IMR-90 (cell line): ENCODE measurements around the gene RNF186. TPM values are rescaled to one million over a fixed set of nuclear protein-coding genes. Genes with fewer than 3 reads are reported as not detected.

Experiments used
- ATAC-seq: fragments of 200-7000 bp; cut with Tn5 transposase; 2 replicates; pipeline ENCODE4 v1.9.1; 2020; ENCODE audit warnings: low read depth, mild to moderate bottlenecking, moderate library complexity
- BruUV-seq: library from RNA; stranded (reverse); fragments of 400-500 nt; replicated peaks from 2 replicates; lab custom pipeline; 2021; lab: Mats Ljungman, UMichigan
- CTCF ChIA-PET: fragments of 300-600 bp; formaldehyde crosslinking; extraction: SDS; loops from one replicate; lab custom pipeline; 2021; ENCODE audit warnings: antibody characterized with exemption; lab: Yijun Ruan, JAX
- POLR2A ChIA-PET: fragments of 300-600 bp; sonication (Branson Sonifier 250); formaldehyde crosslinking; loops from one replicate; lab custom pipeline; 2022; ENCODE audit warnings: antibody characterized with exemption; ENCODE audit not compliant: unreplicated experiment; lab: Charles Lee
- DNase-seq: peaks from one replicate; pipeline ENCODE4 v3.0.0; 2013
- H2AFZ ChIP-seq: replicated peaks from 2 replicates; pipeline ENCODE3; 2013; ENCODE audit warnings: low read length, mild to moderate bottlenecking; ENCODE audit not compliant: poor library complexity
- H2AK5ac ChIP-seq: 2 replicates; pipeline ENCODE4 v1.6.1; 2013; ENCODE audit warnings: low read depth, low read length, inconsistent platforms
- H2AK9ac ChIP-seq: replicated peaks from 2 replicates; pipeline ENCODE3; 2013; ENCODE audit warnings: mild to moderate bottlenecking, low read depth, low read length, moderate library complexity; ENCODE audit not compliant: poor library complexity
- H2BK120ac ChIP-seq: 2 replicates; pipeline ENCODE4 v1.6.1; 2013; ENCODE audit warnings: low read depth, low read length, inconsistent platforms
- H2BK15ac ChIP-seq: 3 replicates; pipeline ENCODE4 v1.6.1; 2013; ENCODE audit warnings: low read depth, low read length, inconsistent platforms
- H2BK20ac ChIP-seq: 2 replicates; pipeline ENCODE4 v1.6.1; 2013; ENCODE audit warnings: low read depth, mild to moderate bottlenecking, inconsistent platforms, low read length, moderate library complexity
- H2BK5ac ChIP-seq: 2 replicates; pipeline ENCODE4 v1.6.1; 2013; ENCODE audit warnings: mild to moderate bottlenecking, low read depth, low read length, inconsistent platforms; ENCODE audit not compliant: poor library complexity, severe bottlenecking
- H3K14ac ChIP-seq: replicated peaks from 2 replicates; pipeline ENCODE4 v1.6.1; 2013; ENCODE audit warnings: low read depth, low read length, inconsistent platforms
- H3K18ac ChIP-seq: 2 replicates; pipeline ENCODE4 v1.6.1; 2013; ENCODE audit warnings: low read depth, low read length, control low read depth
- H3K23ac ChIP-seq: 2 replicates; pipeline ENCODE4 v1.6.1; 2013; ENCODE audit warnings: low read depth, low read length, inconsistent platforms
- H3K27ac ChIP-seq: 2 replicates; pipeline ENCODE4 v1.5.1; 2013; ENCODE audit warnings: mild to moderate bottlenecking, control low read depth, low read length; ENCODE audit not compliant: insufficient read depth
- H3K27me3 ChIP-seq: 2 replicates; pipeline ENCODE4 v1.6.1; 2013; ENCODE audit warnings: low read length; ENCODE audit not compliant: control insufficient read depth, insufficient read depth
- H3K36me3 ChIP-seq: 2 replicates; pipeline ENCODE4 v1.6.1; 2013; ENCODE audit warnings: low read length, mixed read lengths; ENCODE audit not compliant: control insufficient read depth, insufficient read depth
- H3K4ac ChIP-seq: 2 replicates; pipeline ENCODE4 v1.6.1; 2013; ENCODE audit warnings: low read depth, low read length, inconsistent platforms
- H3K4me1 ChIP-seq: 2 replicates; pipeline ENCODE4 v1.6.1; 2013; ENCODE audit warnings: low read length, mixed read lengths; ENCODE audit not compliant: control insufficient read depth, insufficient read depth
- H3K4me2 ChIP-seq: 2 replicates; pipeline ENCODE4 v1.6.1; 2013; ENCODE audit warnings: low read depth, mild to moderate bottlenecking, control low read depth, low read length, moderate library complexity
- H3K4me3 ChIP-seq: 2 replicates; pipeline ENCODE4 v1.5.1; 2013; ENCODE audit warnings: low read depth, mild to moderate bottlenecking, control low read depth, low read length, moderate library complexity; ENCODE audit not compliant: insufficient read depth
- H3K56ac ChIP-seq: 2 replicates; pipeline ENCODE4 v1.6.1; 2013; ENCODE audit warnings: low read length, inconsistent platforms; ENCODE audit not compliant: insufficient read depth; ENCODE audit errors: extremely low read depth
- H3K79me1 ChIP-seq, 2 experiments: 2 replicates each; pipeline ENCODE4 v1.6.1; 2013; ENCODE audit warnings: low read length in 2 of 2, inconsistent platforms in 1 of 2, low read depth in 1 of 2
- H3K9ac ChIP-seq: 2 replicates; pipeline ENCODE4 v1.6.1; 2013; ENCODE audit warnings: low read depth, low read length, control low read depth
- H3K9me1 ChIP-seq: 2 replicates; pipeline ENCODE4 v1.6.1; 2013; ENCODE audit warnings: low read length, inconsistent platforms; ENCODE audit not compliant: insufficient read depth
- H3K9me3 ChIP-seq: 2 replicates; pipeline ENCODE4 v1.6.1; 2013; ENCODE audit warnings: low read length; ENCODE audit not compliant: control insufficient read depth, insufficient read depth
- H4K20me1 ChIP-seq: 2 replicates; pipeline ENCODE4 v1.6.1; 2013; ENCODE audit warnings: low read length, inconsistent platforms; ENCODE audit not compliant: insufficient read depth
- H4K5ac ChIP-seq: 2 replicates; pipeline ENCODE4 v1.6.1; 2013; ENCODE audit warnings: mild to moderate bottlenecking, low read depth, low read length, control low read depth
- H4K8ac ChIP-seq, 2 experiments: 2 replicates each; pipeline ENCODE4 v1.6.1; 2013; ENCODE audit warnings: low read depth in 2 of 2, low read length in 2 of 2, control low read depth in 1 of 2, inconsistent platforms in 1 of 2
- H4K91ac ChIP-seq: 2 replicates; pipeline ENCODE4 v1.6.1; 2013; ENCODE audit warnings: low read depth, low read length, inconsistent platforms; ENCODE audit not compliant: insufficient read depth
- BHLHE40 ChIP-seq: fragments of 150-350 bp; IDR thresholded peaks from 2 replicates; pipeline ENCODE4 v1.6.1; 2016; ENCODE audit warnings: mild to moderate bottlenecking, low read depth, low read length
- CEBPB ChIP-seq: IDR thresholded peaks from 2 replicates; pipeline ENCODE4 v1.6.1; 2012; ENCODE audit warnings: low read depth, low read length, improper control_type of control experiment
- FOS ChIP-seq: fragments of 150-350 bp; IDR thresholded peaks from 2 replicates; pipeline ENCODE4 v1.6.1; 2016; ENCODE audit warnings: low read depth, low read length
- MAZ ChIP-seq: IDR thresholded peaks from 2 replicates; pipeline ENCODE4 v1.6.1; 2012; ENCODE audit warnings: low read depth, mild to moderate bottlenecking, low read length, improper control_type of control experiment, moderate library complexity, borderline replicate concordance
- NFE2L2 ChIP-seq: fragments of 150-350 bp; IDR thresholded peaks from 2 replicates; pipeline ENCODE4 v1.6.1; 2016; ENCODE audit warnings: low read depth, mild to moderate bottlenecking, low read length
- POLR2A ChIP-seq: IDR thresholded peaks from 2 replicates; pipeline ENCODE4 v1.6.1; 2012; ENCODE audit warnings: mild to moderate bottlenecking, low read depth, low read length
- RAD21 ChIP-seq: IDR thresholded peaks from 2 replicates; pipeline ENCODE4 v1.6.1; 2012; ENCODE audit warnings: low read length, improper control_type of control experiment
- RCOR1 ChIP-seq: IDR thresholded peaks from 2 replicates; pipeline ENCODE4 v1.6.1; 2012; ENCODE audit warnings: mild to moderate bottlenecking, low read length, improper control_type of control experiment; ENCODE audit not compliant: insufficient replicate concordance
- RFX5 ChIP-seq: IDR thresholded peaks from 2 replicates; pipeline ENCODE4 v1.8.0; 2012; ENCODE audit warnings: low read depth, mild to moderate bottlenecking, low read length, moderate library complexity
- USF2 ChIP-seq: fragments of 150-350 bp; IDR thresholded peaks from 2 replicates; pipeline ENCODE4 v1.6.1; 2017; ENCODE audit warnings: mild to moderate bottlenecking, antibody characterized with exemption, low read length, low read depth
- WGBS, 2 experiments: methylation state at CpG; one replicate each; pipeline versions ENCODE4 v1.1.5 to v1.1.7; 2013; ENCODE audit warnings: missing lambda C conversion rate in 2 of 2; ENCODE audit not compliant: insufficient read length in 1 of 2; ENCODE audit errors: extremely low coverage in 2 of 2; 5-methylcytosine and 5-hydroxymethylcytosine counted together
- dilution Hi-C: fragments of 300-500 bp; cut with HindIII; formaldehyde crosslinking; loops from one replicate; pipeline ENCODE4 v1.14.3; 2018; ENCODE audit warnings: low sequenced_read_pairs; ENCODE audit not compliant: unreplicated experiment
- in situ Hi-C: fragments of 300-500 bp; cut with MboI; formaldehyde crosslinking; loops from 3 replicates; pipeline ENCODE4 v1.14.3; 2019; ENCODE audit warnings: low sequenced_read_pairs, inconsistent platforms, mixed read lengths
- intact Hi-C: fragments of 100-400 bp; cut with micrococcal nuclease; formaldehyde crosslinking; loops from 2 replicates; pipeline ENCODE4 v1.10.0; 2022
- polyA plus RNA-seq, 3 experiments: library from polyadenylated mRNA; depleted of rRNA; stranded (reverse); fragments of >200 nt; gene quantifications; 2 replicates each; pipeline ENCODE4 v1.2.3, GENCODE V29; 2012; ENCODE audit warnings: low replicate concordance in 1 of 3
- total RNA-seq: library from RNA; depleted of rRNA; stranded (reverse); fragments of >200 nt; gene quantifications from 2 replicates; pipeline ENCODE4 v1.2.3, GENCODE V29; 2012

RNF186 gene
- total and polyA plus RNA-seq, 2 of the 4 experiments (the other 2 are of a cell fraction): not detected

GRCh38 chr1:19824036-19824435 is 9.0 kb upstream of the RNF186 start:
- CTCF ChIA-PET: no interaction called here
- H4K20me1 ChIP-seq: no peaks in the 10 kb centered on the region
- BruUV-seq: no TSS peak

More at GRCh38 chr1:19824036-19824435, 9.0 kb upstream of the RNF186 start:
- H3K27me3 ChIP-seq: peaks cover 9% of the 10 kb centered on the region
- ATAC-seq: no peak
- DNase-seq: no peak
- H2AFZ ChIP-seq: no peak overlapping the region
- no peaks in the 10 kb centered on the region for H3K79me1 ChIP-seq
- H3K9me1 ChIP-seq: no peaks in the 10 kb centered on the region
- no peak overlapping the region for H3K27ac ChIP-seq
- no peak overlapping the region for H3K14ac ChIP-seq
- no peak overlapping the region for H3K9ac ChIP-seq
- no peak overlapping the region for H3K56ac ChIP-seq
- no peak overlapping the region for H4K5ac ChIP-seq
- no peaks in the 10 kb centered on the region for H3K36me3 ChIP-seq
- H3K9me3 ChIP-seq: no peaks in the 10 kb centered on the region
- no peak overlapping the region for H2BK5ac ChIP-seq
- TF ChIP-seq RCOR1 (no peak), RAD21 (no peak), USF2 (no peak), RFX5 (no peak), NFE2L2 (no peak), BHLHE40 (no peak), CEBPB (no peak), MAZ (no peak), POLR2A (no peak), FOS (no peak)
- H2BK120ac ChIP-seq: no peak overlapping the region
- no peak overlapping the region for H2AK9ac ChIP-seq
- no peak overlapping the region for H3K4ac ChIP-seq
- no peaks in the 10 kb centered on the region for H3K4me1 ChIP-seq
- in situ Hi-C loops (no loop called here), intact Hi-C loops (no loop called here), dilution Hi-C loops (no loop called here)
- H4K91ac ChIP-seq: no peak overlapping the region
- no peak overlapping the region for H2BK15ac ChIP-seq
- H3K18ac ChIP-seq: no peak overlapping the region
- no peak overlapping the region for H4K8ac ChIP-seq
- H2BK20ac ChIP-seq: no peak overlapping the region
- H3K23ac ChIP-seq: no peak overlapping the region
- H3K4me2 ChIP-seq: no peak overlapping the region
- POLR2A ChIA-PET: no interaction called here
- 71% methylated on average over 2 of the region's 5 CpGs; no CpG with 5 or more reads in 1 of the 2 experiments for WGBS, 2 experiments
- H3K4me3 ChIP-seq: no peak overlapping the region
- no peak overlapping the region for H2AK5ac ChIP-seq
